IMR-90 (cell line): ENCODE data around the gene CPA5. TPM values are rescaled to one million over a fixed set of nuclear protein-coding genes. Genes with fewer than 3 reads are reported as not detected.

Experiments used
- ATAC-seq: fragments of 200-7000 bp; cut with Tn5 transposase; 2 replicates; pipeline ENCODE4 v1.9.1; 2020; ENCODE audit warnings: low read depth, mild to moderate bottlenecking, moderate library complexity
- BruUV-seq: library from RNA; stranded (reverse); fragments of 400-500 nt; replicated peaks from 2 replicates; lab custom pipeline; 2021; lab: Mats Ljungman, UMichigan
- CTCF ChIA-PET: fragments of 300-600 bp; formaldehyde crosslinking; extraction: SDS; loops from one replicate; lab custom pipeline; 2021; ENCODE audit warnings: antibody characterized with exemption; lab: Yijun Ruan, JAX
- POLR2A ChIA-PET: fragments of 300-600 bp; sonication (Branson Sonifier 250); formaldehyde crosslinking; loops from one replicate; lab custom pipeline; 2022; ENCODE audit warnings: antibody characterized with exemption; ENCODE audit not compliant: unreplicated experiment; lab: Charles Lee
- DNase-seq: peaks from one replicate; pipeline ENCODE4 v3.0.0; 2013
- H2AFZ ChIP-seq: replicated peaks from 2 replicates; pipeline ENCODE3; 2013; ENCODE audit warnings: low read length, mild to moderate bottlenecking; ENCODE audit not compliant: poor library complexity
- H2AK5ac ChIP-seq: 2 replicates; pipeline ENCODE4 v1.6.1; 2013; ENCODE audit warnings: low read depth, low read length, inconsistent platforms
- H2AK9ac ChIP-seq: replicated peaks from 2 replicates; pipeline ENCODE3; 2013; ENCODE audit warnings: mild to moderate bottlenecking, low read depth, low read length, moderate library complexity; ENCODE audit not compliant: poor library complexity
- H2BK120ac ChIP-seq: 2 replicates; pipeline ENCODE4 v1.6.1; 2013; ENCODE audit warnings: low read depth, low read length, inconsistent platforms
- H2BK15ac ChIP-seq: 3 replicates; pipeline ENCODE4 v1.6.1; 2013; ENCODE audit warnings: low read depth, low read length, inconsistent platforms
- H2BK20ac ChIP-seq: 2 replicates; pipeline ENCODE4 v1.6.1; 2013; ENCODE audit warnings: low read depth, mild to moderate bottlenecking, inconsistent platforms, low read length, moderate library complexity
- H2BK5ac ChIP-seq: 2 replicates; pipeline ENCODE4 v1.6.1; 2013; ENCODE audit warnings: mild to moderate bottlenecking, low read depth, low read length, inconsistent platforms; ENCODE audit not compliant: poor library complexity, severe bottlenecking
- H3K14ac ChIP-seq: replicated peaks from 2 replicates; pipeline ENCODE4 v1.6.1; 2013; ENCODE audit warnings: low read depth, low read length, inconsistent platforms
- H3K18ac ChIP-seq: 2 replicates; pipeline ENCODE4 v1.6.1; 2013; ENCODE audit warnings: low read depth, low read length, control low read depth
- H3K23ac ChIP-seq: 2 replicates; pipeline ENCODE4 v1.6.1; 2013; ENCODE audit warnings: low read depth, low read length, inconsistent platforms
- H3K27ac ChIP-seq: 2 replicates; pipeline ENCODE4 v1.5.1; 2013; ENCODE audit warnings: mild to moderate bottlenecking, control low read depth, low read length; ENCODE audit not compliant: insufficient read depth
- H3K27me3 ChIP-seq: 2 replicates; pipeline ENCODE4 v1.6.1; 2013; ENCODE audit warnings: low read length; ENCODE audit not compliant: control insufficient read depth, insufficient read depth
- H3K36me3 ChIP-seq: 2 replicates; pipeline ENCODE4 v1.6.1; 2013; ENCODE audit warnings: low read length, mixed read lengths; ENCODE audit not compliant: control insufficient read depth, insufficient read depth
- H3K4ac ChIP-seq: 2 replicates; pipeline ENCODE4 v1.6.1; 2013; ENCODE audit warnings: low read depth, low read length, inconsistent platforms
- H3K4me1 ChIP-seq: 2 replicates; pipeline ENCODE4 v1.6.1; 2013; ENCODE audit warnings: low read length, mixed read lengths; ENCODE audit not compliant: control insufficient read depth, insufficient read depth
- H3K4me2 ChIP-seq: 2 replicates; pipeline ENCODE4 v1.6.1; 2013; ENCODE audit warnings: low read depth, mild to moderate bottlenecking, control low read depth, low read length, moderate library complexity
- H3K4me3 ChIP-seq: 2 replicates; pipeline ENCODE4 v1.5.1; 2013; ENCODE audit warnings: low read depth, mild to moderate bottlenecking, control low read depth, low read length, moderate library complexity; ENCODE audit not compliant: insufficient read depth
- H3K56ac ChIP-seq: 2 replicates; pipeline ENCODE4 v1.6.1; 2013; ENCODE audit warnings: low read length, inconsistent platforms; ENCODE audit not compliant: insufficient read depth; ENCODE audit errors: extremely low read depth
- H3K79me1 ChIP-seq, 2 experiments: 2 replicates each; pipeline ENCODE4 v1.6.1; 2013; ENCODE audit warnings: low read length in 2 of 2, inconsistent platforms in 1 of 2, low read depth in 1 of 2
- H3K9ac ChIP-seq: 2 replicates; pipeline ENCODE4 v1.6.1; 2013; ENCODE audit warnings: low read depth, low read length, control low read depth
- H3K9me1 ChIP-seq: 2 replicates; pipeline ENCODE4 v1.6.1; 2013; ENCODE audit warnings: low read length, inconsistent platforms; ENCODE audit not compliant: insufficient read depth
- H3K9me3 ChIP-seq: 2 replicates; pipeline ENCODE4 v1.6.1; 2013; ENCODE audit warnings: low read length; ENCODE audit not compliant: control insufficient read depth, insufficient read depth
- H4K20me1 ChIP-seq: 2 replicates; pipeline ENCODE4 v1.6.1; 2013; ENCODE audit warnings: low read length, inconsistent platforms; ENCODE audit not compliant: insufficient read depth
- H4K5ac ChIP-seq: 2 replicates; pipeline ENCODE4 v1.6.1; 2013; ENCODE audit warnings: mild to moderate bottlenecking, low read depth, low read length, control low read depth
- H4K8ac ChIP-seq, 2 experiments: 2 replicates each; pipeline ENCODE4 v1.6.1; 2013; ENCODE audit warnings: low read depth in 2 of 2, low read length in 2 of 2, control low read depth in 1 of 2, inconsistent platforms in 1 of 2
- H4K91ac ChIP-seq: 2 replicates; pipeline ENCODE4 v1.6.1; 2013; ENCODE audit warnings: low read depth, low read length, inconsistent platforms; ENCODE audit not compliant: insufficient read depth
- BHLHE40 ChIP-seq: fragments of 150-350 bp; IDR thresholded peaks from 2 replicates; pipeline ENCODE4 v1.6.1; 2016; ENCODE audit warnings: mild to moderate bottlenecking, low read depth, low read length
- CHD1 ChIP-seq: IDR thresholded peaks from 2 replicates; pipeline ENCODE4 v1.6.1; 2012; ENCODE audit warnings: low read depth, low read length, improper control_type of control experiment
- CTCF ChIP-seq: conservative IDR thresholded peaks from 2 replicates; pipeline ENCODE4 v1.5.1; 2012; ENCODE audit warnings: mild to moderate bottlenecking, low read depth, low read length, improper control_type of control experiment
- ELK1 ChIP-seq: fragments of 150-350 bp; IDR thresholded peaks from 2 replicates; pipeline ENCODE4 v1.6.1; 2016; ENCODE audit warnings: low read depth, mild to moderate bottlenecking, low read length, moderate library complexity, borderline replicate concordance
- FOS ChIP-seq: fragments of 150-350 bp; IDR thresholded peaks from 2 replicates; pipeline ENCODE4 v1.6.1; 2016; ENCODE audit warnings: low read depth, low read length
- MAFK ChIP-seq: IDR thresholded peaks from 2 replicates; pipeline ENCODE4 v1.6.1; 2012; ENCODE audit warnings: low read depth, low read length, improper control_type of control experiment
- MAZ ChIP-seq: IDR thresholded peaks from 2 replicates; pipeline ENCODE4 v1.6.1; 2012; ENCODE audit warnings: low read depth, mild to moderate bottlenecking, low read length, improper control_type of control experiment, moderate library complexity, borderline replicate concordance
- MXI1 ChIP-seq: IDR thresholded peaks from 2 replicates; pipeline ENCODE4 v1.6.1; 2012; ENCODE audit warnings: low read depth, mild to moderate bottlenecking, low read length, moderate library complexity, borderline replicate concordance
- NFE2L2 ChIP-seq: fragments of 150-350 bp; IDR thresholded peaks from 2 replicates; pipeline ENCODE4 v1.6.1; 2016; ENCODE audit warnings: low read depth, mild to moderate bottlenecking, low read length
- POLR2A ChIP-seq: IDR thresholded peaks from 2 replicates; pipeline ENCODE4 v1.6.1; 2012; ENCODE audit warnings: mild to moderate bottlenecking, low read depth, low read length
- RAD21 ChIP-seq: IDR thresholded peaks from 2 replicates; pipeline ENCODE4 v1.6.1; 2012; ENCODE audit warnings: low read length, improper control_type of control experiment
- RCOR1 ChIP-seq: IDR thresholded peaks from 2 replicates; pipeline ENCODE4 v1.6.1; 2012; ENCODE audit warnings: mild to moderate bottlenecking, low read length, improper control_type of control experiment; ENCODE audit not compliant: insufficient replicate concordance
- RFX5 ChIP-seq: IDR thresholded peaks from 2 replicates; pipeline ENCODE4 v1.8.0; 2012; ENCODE audit warnings: low read depth, mild to moderate bottlenecking, low read length, moderate library complexity
- whole genome bisulfite sequencing, 2 experiments: methylation state at CpG; one replicate each; pipeline versions ENCODE4 v1.1.5 to v1.1.7; 2013; ENCODE audit warnings: missing lambda C conversion rate in 2 of 2; ENCODE audit not compliant: insufficient read length in 1 of 2; ENCODE audit errors: extremely low coverage in 2 of 2; 5-methylcytosine and 5-hydroxymethylcytosine counted together
- dilution Hi-C: fragments of 300-500 bp; cut with HindIII; formaldehyde crosslinking; loops from one replicate; pipeline ENCODE4 v1.14.3; 2018; ENCODE audit warnings: low sequenced_read_pairs; ENCODE audit not compliant: unreplicated experiment
- in situ Hi-C: fragments of 300-500 bp; cut with MboI; formaldehyde crosslinking; loops from 3 replicates; pipeline ENCODE4 v1.14.3; 2019; ENCODE audit warnings: low sequenced_read_pairs, inconsistent platforms, mixed read lengths
- intact Hi-C: fragments of 100-400 bp; cut with micrococcal nuclease; formaldehyde crosslinking; loops from 2 replicates; pipeline ENCODE4 v1.10.0; 2022
- polyA plus RNA-seq, 3 experiments: library from polyadenylated mRNA; depleted of rRNA; stranded (reverse); fragments of >200 nt; gene quantifications; 2 replicates each; pipeline ENCODE4 v1.2.3, GENCODE V29; 2012; ENCODE audit warnings: low replicate concordance in 1 of 3
- total RNA-seq: library from RNA; depleted of rRNA; stranded (reverse); fragments of >200 nt; gene quantifications from 2 replicates; pipeline ENCODE4 v1.2.3, GENCODE V29; 2012

Gene CPA5
- total and polyA plus RNA-seq, 2 of the 4 experiments (the other 2 are of a cell fraction), result under 0.01 to 0.86 TPM

GRCh38 chr7:130338233-130338632 is 6.4 kb upstream of the CPA5 start:
- Histone ChIP-seq H2BK5ac (no peak overlapping the region), H4K5ac (no peak overlapping the region), H3K4me3 (no peak overlapping the region), H3K36me3 (no peaks in the 10 kb centered on the region), H2AK9ac (no peak overlapping the region), H4K20me1 (no peaks in the 10 kb centered on the region), H4K91ac (no peak overlapping the region), H2AK5ac (no peak overlapping the region; the same call in 1 of the 2 replicates), H3K14ac (no peak overlapping the region), H3K4me2 (no peak overlapping the region), H4K8ac (no peak overlapping the region), H3K56ac (no peak overlapping the region), H3K4me1 (no peaks in the 10 kb centered on the region), H3K9me3 (no peaks in the 10 kb centered on the region), H2BK15ac (no peak overlapping the region), H2BK120ac (no peak overlapping the region), H3K9ac (no peak overlapping the region), H3K23ac (no peak overlapping the region), H2BK20ac (no peak overlapping the region), H3K18ac (no peak overlapping the region), H2AFZ (no peak overlapping the region), H3K9me1 (peaks cover 4% of the 10 kb centered on the region; the same call in 1 of the 2 replicates), H3K79me1 (no peaks in the 10 kb centered on the region), H3K4ac (no peak overlapping the region), H3K27me3 (no peaks in the 10 kb centered on the region), H3K27ac (no peak overlapping the region)
- DNase-seq, result no peak
- no TSS peak for BruUV-seq
- in situ Hi-C loops (no loop called here), dilution Hi-C loops (no loop called here), intact Hi-C loops (no loop called here)
- ChIA-PET CTCF (no interaction called here), POLR2A (no interaction called here)
- no peak for ATAC-seq
- 83% methylated on average over 1 of the region's 3 CpGs; no CpG with 5 or more reads in 1 of the 2 experiments for WGBS, 2 experiments
- TF ChIP-seq BHLHE40 (no peak), ELK1 (no peak), NFE2L2 (no peak), RFX5 (no peak), CTCF (no peak), POLR2A (no peak), MAFK (no peak), MXI1 (no peak), CHD1 (no peak), MAZ (no peak), FOS (no peak), RAD21 (no peak), RCOR1 (no peak)
